Chondrocyte (in vitro differentiated cells): ENCODE measurements around the gene HHAT. TPM values are rescaled to one million over a fixed set of nuclear protein-coding genes. Genes with fewer than 3 reads are reported as not detected.

ENCODE experiments used
- DNase-seq: peaks from one replicate; pipeline ENCODE4 v3.0.0; 2021; ENCODE audit warnings: mixed read lengths, low spot score
- H3K27ac Mint-ChIP-seq: one replicate; pipeline ENCODE4 v1.8.0; 2021; ENCODE audit warnings: mild to moderate bottlenecking, moderate library complexity, mixed read lengths; ENCODE audit not compliant: unreplicated experiment
- H3K27me3 Mint-ChIP-seq: 2 replicates; pipeline ENCODE4 v1.8.0; 2021; ENCODE audit warnings: low read depth, mixed read lengths
- H3K36me3 Mint-ChIP-seq: 2 replicates; pipeline ENCODE4 v1.8.0; 2021; ENCODE audit warnings: low read depth, mixed read lengths
- H3K4me1 Mint-ChIP-seq: 2 replicates; pipeline ENCODE4 v1.8.0; 2021; ENCODE audit warnings: low read depth, mild to moderate bottlenecking, mixed read lengths
- H3K4me3 Mint-ChIP-seq: one replicate; pipeline ENCODE4 v1.8.0; 2021; ENCODE audit warnings: mild to moderate bottlenecking, moderate library complexity, mixed read lengths; ENCODE audit not compliant: unreplicated experiment
- H3K9me3 Mint-ChIP-seq: 2 replicates; pipeline ENCODE4 v1.8.0; 2021; ENCODE audit warnings: low read depth, mixed read lengths
- total RNA-seq: library from RNA; stranded (reverse); gene quantifications from 3 replicates; pipeline ENCODE4 v1.2.1, GENCODE V29; 2021
- TF ChIP-seq, protein P1 (sequence below): fragments of 200-600 bp; sonication (generic); IDR thresholded peaks from 2 replicates; pipeline ENCODE4 v1.5.0; 2021; ENCODE audit warnings: antibody characterized with exemption, mild to moderate bottlenecking, moderate library complexity

The HHAT gene
- total RNA-seq, 1 donor from 2014 or later, result 6.4 TPM

DNA sequence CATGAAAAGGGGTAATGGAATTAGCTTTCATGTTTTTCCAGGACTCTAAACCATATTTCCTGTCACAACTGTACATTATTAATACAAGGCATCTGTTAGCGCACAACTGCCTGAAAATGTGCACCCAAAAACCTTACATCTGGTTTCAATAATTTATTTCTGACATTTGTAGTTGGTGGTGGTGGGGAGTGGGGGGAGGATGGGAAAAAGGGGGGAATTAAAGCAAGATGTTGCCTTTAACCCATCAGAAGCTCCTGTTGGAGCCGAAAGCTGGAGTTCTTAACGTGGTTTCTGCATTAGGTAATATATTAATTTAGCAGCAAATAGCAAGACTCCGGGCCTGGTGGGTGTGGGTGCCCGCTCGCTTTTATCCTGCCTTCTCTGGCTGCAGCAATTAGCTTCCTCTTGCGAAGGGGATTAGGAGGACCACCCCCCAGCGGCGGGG, 36.9 kb upstream of the HHAT start:
- no peaks in the 10 kb centered on the region for H3K9me3 Mint-ChIP-seq
- no peaks in the 10 kb centered on the region for H3K27me3 Mint-ChIP-seq
- H3K4me1 Mint-ChIP-seq, result peaks cover 70% of the 10 kb centered on the region
- H3K36me3 Mint-ChIP-seq, result no peaks in the 10 kb centered on the region
- H3K4me3 Mint-ChIP-seq, result peak overlapping the region; percentile 68
- TF ChIP-seq, protein P1, sequence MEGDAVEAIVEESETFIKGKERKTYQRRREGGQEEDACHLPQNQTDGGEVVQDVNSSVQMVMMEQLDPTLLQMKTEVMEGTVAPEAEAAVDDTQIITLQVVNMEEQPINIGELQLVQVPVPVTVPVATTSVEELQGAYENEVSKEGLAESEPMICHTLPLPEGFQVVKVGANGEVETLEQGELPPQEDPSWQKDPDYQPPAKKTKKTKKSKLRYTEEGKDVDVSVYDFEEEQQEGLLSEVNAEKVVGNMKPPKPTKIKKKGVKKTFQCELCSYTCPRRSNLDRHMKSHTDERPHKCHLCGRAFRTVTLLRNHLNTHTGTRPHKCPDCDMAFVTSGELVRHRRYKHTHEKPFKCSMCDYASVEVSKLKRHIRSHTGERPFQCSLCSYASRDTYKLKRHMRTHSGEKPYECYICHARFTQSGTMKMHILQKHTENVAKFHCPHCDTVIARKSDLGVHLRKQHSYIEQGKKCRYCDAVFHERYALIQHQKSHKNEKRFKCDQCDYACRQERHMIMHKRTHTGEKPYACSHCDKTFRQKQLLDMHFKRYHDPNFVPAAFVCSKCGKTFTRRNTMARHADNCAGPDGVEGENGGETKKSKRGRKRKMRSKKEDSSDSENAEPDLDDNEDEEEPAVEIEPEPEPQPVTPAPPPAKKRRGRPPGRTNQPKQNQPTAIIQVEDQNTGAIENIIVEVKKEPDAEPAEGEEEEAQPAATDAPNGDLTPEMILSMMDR, result no peak
- no peak for DNase-seq
- peak overlapping the region; percentile 98 for H3K27ac Mint-ChIP-seq

DNA sequence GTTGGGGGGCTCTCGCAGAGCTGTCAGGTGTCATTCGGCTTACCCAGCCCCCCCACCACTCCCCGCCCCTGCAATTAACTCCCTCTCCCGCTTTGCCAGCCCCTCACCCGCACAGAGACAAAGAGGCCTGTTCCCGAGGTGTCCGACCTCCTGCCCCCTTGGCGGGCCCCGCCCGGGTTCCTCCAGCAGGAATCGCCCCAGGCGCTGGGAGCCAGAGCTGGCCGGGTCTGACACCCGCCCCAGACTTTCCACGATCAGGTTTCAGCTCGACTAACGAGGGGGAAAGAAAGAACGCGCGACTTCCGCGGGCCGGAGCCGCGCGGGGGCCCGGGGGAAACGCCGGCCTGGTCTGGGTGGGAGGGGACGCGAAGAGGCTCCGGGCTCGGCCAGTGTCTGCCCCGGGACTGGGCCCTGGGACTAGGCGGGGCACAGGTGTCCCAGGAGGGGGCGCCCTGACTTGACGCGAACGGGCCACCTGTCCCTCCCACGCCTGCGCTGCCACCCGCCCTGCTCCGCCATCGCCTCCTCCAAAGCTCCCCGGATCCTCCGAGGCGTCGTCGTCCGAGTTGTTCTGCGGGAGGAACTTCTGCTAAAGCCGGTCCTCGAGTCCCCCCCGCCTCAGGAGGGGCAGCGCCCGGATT, 36.4 kb upstream of the HHAT start:
- TF ChIP-seq, protein P1, result peak; percentile 66
- H3K27me3 Mint-ChIP-seq, result no peaks in the 10 kb centered on the region
- H3K4me1 Mint-ChIP-seq, result peaks cover 70% of the 10 kb centered on the region
- H3K4me3 Mint-ChIP-seq, result peak overlapping the region; percentile 68
- peak; percentile 96 for DNase-seq
- H3K27ac Mint-ChIP-seq, result peak overlapping the region; percentile 98
- no peaks in the 10 kb centered on the region for H3K36me3 Mint-ChIP-seq
- H3K9me3 Mint-ChIP-seq, result no peaks in the 10 kb centered on the region

DNA sequence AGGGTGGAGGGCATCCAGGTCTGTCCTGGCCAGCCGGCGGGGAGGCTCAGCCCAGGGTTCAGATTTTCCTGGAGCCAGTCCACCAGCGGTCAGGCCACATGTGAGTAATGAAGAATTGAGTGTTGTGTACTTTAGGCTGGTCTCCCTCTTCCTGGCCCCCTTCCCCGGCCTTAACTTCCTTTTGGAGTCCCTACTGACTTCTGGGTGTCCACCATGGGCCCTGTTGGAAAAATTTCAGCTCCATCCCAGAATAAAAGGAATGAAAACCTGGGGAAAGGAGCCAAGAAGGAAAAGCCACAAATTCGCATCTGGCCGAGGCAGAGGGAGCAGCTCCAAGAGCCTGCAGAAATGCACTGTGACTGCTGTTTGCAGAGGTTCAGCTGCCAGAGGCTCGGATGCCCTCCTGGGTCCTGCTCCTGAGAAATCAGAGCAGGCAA, 35.5 kb upstream of the HHAT start:
- TF ChIP-seq, protein P1, result no peak
- peak overlapping the region; percentile 68 for H3K4me3 Mint-ChIP-seq
- no peak for DNase-seq
- H3K36me3 Mint-ChIP-seq, result no peaks in the 10 kb centered on the region
- no peaks in the 10 kb centered on the region for H3K9me3 Mint-ChIP-seq
- H3K27me3 Mint-ChIP-seq, result no peaks in the 10 kb centered on the region
- peak overlapping the region; percentile 98 for H3K27ac Mint-ChIP-seq
- H3K4me1 Mint-ChIP-seq, result peaks cover 66% of the 10 kb centered on the region

DNA sequence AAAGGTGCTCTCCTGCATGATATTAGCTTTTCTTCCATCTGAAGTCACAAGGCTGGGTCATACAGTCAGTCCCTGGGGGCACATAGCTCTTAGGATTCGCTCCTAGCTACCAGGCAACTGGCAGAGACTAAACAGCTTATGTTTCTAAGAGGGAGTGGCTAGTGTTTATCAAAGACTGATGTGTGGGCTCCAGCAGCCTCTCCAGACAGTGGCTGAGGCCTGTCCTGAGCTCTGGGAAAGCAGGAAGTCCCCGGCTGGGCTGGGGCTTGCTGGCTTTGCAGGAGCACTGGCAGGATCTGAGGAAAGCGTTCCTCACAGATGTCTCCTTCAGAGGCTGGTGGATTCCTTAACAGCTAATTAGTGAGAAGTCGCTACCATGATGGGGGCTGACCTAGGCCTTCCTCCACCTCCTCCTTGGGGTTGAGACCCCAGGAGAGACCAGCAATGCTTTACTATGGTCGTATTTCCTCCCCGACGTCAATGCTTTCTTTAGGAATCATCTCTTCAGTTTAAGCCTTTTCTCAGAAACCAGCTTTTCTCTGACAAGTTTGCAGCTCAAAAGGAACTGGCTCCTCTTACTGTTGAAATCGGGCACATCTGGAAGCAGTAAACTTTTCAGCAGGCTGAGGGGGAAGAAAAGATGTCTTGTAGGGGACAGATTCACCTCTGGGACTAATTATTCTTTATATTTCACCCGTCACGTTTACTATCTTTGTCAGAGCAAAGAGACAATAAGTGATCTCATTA, 33.5 kb upstream of the HHAT start:
- Mint-ChIP-seq H3K4me3 (peak overlapping the region; percentile 46), H3K9me3 (no peaks in the 10 kb centered on the region), H3K36me3 (no peaks in the 10 kb centered on the region), H3K27ac (peak overlapping the region; percentile 95), H3K27me3 (no peaks in the 10 kb centered on the region), H3K4me1 (peaks cover 64% of the 10 kb centered on the region)
- TF ChIP-seq, protein P1, result peak; percentile 58
- no peak for DNase-seq

DNA sequence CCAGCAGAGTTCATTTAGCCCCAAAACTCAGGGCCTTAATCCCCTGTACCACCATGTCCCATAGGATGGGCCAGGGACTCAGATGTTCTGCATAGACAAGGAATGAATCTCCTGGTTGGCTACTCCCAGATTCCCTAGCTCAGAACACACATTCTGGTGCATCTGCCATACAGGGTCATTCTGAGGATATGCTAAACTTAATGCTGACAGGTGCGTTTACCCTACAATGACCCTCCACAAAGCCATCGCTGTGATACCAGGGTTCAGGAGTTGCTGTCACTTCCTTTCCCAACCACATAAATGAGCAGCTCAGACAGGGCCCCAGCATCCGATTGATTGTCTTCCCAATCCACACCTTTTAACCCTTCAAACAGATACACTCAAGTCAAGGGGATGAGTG, 32.0 kb upstream of the HHAT start:
- TF ChIP-seq, protein P1, result no peak
- no peaks in the 10 kb centered on the region for H3K36me3 Mint-ChIP-seq
- peaks cover 62% of the 10 kb centered on the region for H3K4me1 Mint-ChIP-seq
- no peak overlapping the region for H3K4me3 Mint-ChIP-seq
- no peak for DNase-seq
- H3K9me3 Mint-ChIP-seq, result no peaks in the 10 kb centered on the region
- no peaks in the 10 kb centered on the region for H3K27me3 Mint-ChIP-seq
- no peak overlapping the region for H3K27ac Mint-ChIP-seq
